Right lobe of liver (tissue), 4 donors: Measurements from ENCODE around the gene EDIL3.

ENCODE experiments used
- CTCF ChIP-seq, 4 donors: fragments of 200-600 bp in 3 of 4; fragments of 450-650 bp in 1 of 4; IDR thresholded peaks; one replicate each; pipeline versions ENCODE4 v1.5.1 to v1.8.0; 2016 to 2022; ENCODE audit warnings: antibody characterized with exemption in 4 of 4, mild to moderate bottlenecking in 2 of 4
- POLR2A ChIP-seq: fragments of 450-650 bp; IDR thresholded peaks from one replicate; pipeline ENCODE4 v1.6.1; 2017; ENCODE audit warnings: antibody characterized with exemption, mild to moderate bottlenecking
- donor health status: DM: no; HTN: no; CAD: no.
- donor health status: DM: no; HTN: no; CAD: no.
- donor health status: DM: no; HTN: yes; CAD: no.

GRCh38 chr5:84281383-84281782 lies 103.3 kb downstream of the EDIL3 start:
- TF ChIP-seq CTCF (IDR thresholded peaks at IDR 0.05) = no peak
- TF ChIP-seq POLR2A = no peak
